ENCODE measurements around the gene RAB11FIP3. TPM values are rescaled to one million over a fixed set of nuclear protein-coding genes. Genes with fewer than 3 reads are reported as not detected.
"Not testable (repeated sequence)": the region's sequence is repeated elsewhere in the genome, so short reads cannot be mapped to it uniquely, and the experiment has no call there.

Gene RAB11FIP3
- total and polyA plus RNA-seq, 11 donors: 19.3 to 39.9 (median 31.9) TPM

DNA sequence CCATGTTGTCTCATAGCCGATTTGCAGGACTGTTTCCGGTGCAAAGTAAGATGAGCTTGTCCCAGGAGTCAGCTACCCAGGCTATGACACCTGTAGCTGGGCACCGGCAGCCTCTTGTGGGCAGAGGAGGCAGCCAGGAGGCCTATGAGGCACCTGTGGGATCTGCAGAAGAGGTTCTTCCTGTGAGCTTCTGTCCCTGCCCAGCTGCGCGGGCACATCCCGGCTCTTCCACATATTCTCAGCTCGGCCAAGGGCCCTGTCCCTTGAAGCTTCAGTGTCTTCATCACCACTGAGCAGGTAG, 80.7 kb downstream of the RAB11FIP3 start:
- no peak for ATAC-seq
- no peaks in the 10 kb centered on the region for H3K27me3 ChIP-seq
- intact Hi-C loops (cut with DNase I): no loop called here
- peaks cover 0 to 18% (median 0%) of the 10 kb centered on the region in 12 donors for H3K4me1 ChIP-seq
- 88 to 96% (median 94%) methylated on average over 7 of the region's 7 CpGs for WGBS, 4 donors
- TF ChIP-seq POLR2A (IDR thresholded peaks at IDR 0.05): no peak
- TF ChIP-seq, protein P1, sequence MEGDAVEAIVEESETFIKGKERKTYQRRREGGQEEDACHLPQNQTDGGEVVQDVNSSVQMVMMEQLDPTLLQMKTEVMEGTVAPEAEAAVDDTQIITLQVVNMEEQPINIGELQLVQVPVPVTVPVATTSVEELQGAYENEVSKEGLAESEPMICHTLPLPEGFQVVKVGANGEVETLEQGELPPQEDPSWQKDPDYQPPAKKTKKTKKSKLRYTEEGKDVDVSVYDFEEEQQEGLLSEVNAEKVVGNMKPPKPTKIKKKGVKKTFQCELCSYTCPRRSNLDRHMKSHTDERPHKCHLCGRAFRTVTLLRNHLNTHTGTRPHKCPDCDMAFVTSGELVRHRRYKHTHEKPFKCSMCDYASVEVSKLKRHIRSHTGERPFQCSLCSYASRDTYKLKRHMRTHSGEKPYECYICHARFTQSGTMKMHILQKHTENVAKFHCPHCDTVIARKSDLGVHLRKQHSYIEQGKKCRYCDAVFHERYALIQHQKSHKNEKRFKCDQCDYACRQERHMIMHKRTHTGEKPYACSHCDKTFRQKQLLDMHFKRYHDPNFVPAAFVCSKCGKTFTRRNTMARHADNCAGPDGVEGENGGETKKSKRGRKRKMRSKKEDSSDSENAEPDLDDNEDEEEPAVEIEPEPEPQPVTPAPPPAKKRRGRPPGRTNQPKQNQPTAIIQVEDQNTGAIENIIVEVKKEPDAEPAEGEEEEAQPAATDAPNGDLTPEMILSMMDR (IDR thresholded peaks at IDR 0.05): no peak
- peak in 1 of 5 donors; percentile 34 for DNase-seq
- H3K36me3 ChIP-seq: peaks cover 0 to 30% (median 15%) of the 10 kb centered on the region in 9 donors
- H3K9me3 ChIP-seq: no peaks in the 10 kb centered on the region
- H3K27ac ChIP-seq: no peak overlapping the region
- no peak overlapping the region for H3K4me3 ChIP-seq

DNA sequence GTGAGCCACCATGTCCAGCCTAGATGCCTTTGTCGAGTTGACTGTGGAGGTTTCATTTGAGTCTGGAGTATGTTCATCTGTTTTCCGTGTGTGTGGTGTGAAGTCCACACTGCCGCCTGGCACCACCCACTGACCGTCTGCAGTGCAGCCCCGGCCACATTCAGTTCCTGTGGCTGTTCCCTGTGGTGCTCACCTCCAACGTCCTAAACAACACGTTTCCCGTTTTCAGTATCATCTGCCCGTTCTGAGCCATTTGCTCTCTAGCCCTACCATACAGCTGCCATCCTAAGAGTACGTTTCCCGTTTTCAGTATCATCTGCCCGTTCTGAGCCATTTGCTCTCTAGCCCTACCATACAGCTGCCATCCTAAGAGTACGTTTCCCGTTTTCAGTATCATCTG, 82.1 kb downstream of the RAB11FIP3 start:
- H3K4me1 ChIP-seq; H3K27ac ChIP-seq; intact Hi-C loops (cut with DNase I); ATAC-seq; DNase-seq; H3K4me3 ChIP-seq; H3K27me3 ChIP-seq; H3K9me3 ChIP-seq: not testable (repeated sequence)
- H3K36me3 ChIP-seq: peaks cover 0 to 30% (median 15%) of the 10 kb centered on the region in 9 donors
- 87 to 90% (median 89%) methylated on average over 14 of the region's 14 CpGs for WGBS, 4 donors

DNA sequence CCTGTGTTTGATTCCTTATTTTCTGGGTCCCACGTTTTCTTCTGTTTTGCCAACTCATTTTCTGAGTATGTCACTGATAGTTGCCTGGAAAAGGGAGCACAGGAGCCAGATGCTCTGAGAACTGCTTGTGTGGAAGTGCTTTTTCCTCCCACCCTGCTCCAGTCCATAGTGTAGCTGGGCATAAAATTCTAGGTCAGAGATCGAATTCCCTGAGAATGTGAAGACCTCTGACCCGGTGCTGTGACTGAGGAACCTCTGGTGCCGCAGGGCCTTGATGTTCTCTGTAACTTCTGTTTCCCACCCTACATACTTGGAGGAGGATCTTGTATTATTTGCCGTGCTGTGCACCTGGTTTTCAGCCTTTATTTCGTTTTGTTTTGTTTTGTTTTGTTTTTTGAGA, 82.5 kb downstream of the RAB11FIP3 start:
- ATAC-seq: no peak
- Histone ChIP-seq H3K4me3 (no peak overlapping the region), H3K36me3 (peaks cover 0 to 30% (median 15%) of the 10 kb centered on the region in 9 donors), H3K27ac (no peak overlapping the region), H3K4me1 (peaks cover 0 to 1% (median 0%) of the 10 kb centered on the region in 12 donors), H3K9me3 (no peaks in the 10 kb centered on the region), H3K27me3 (no peaks in the 10 kb centered on the region)
- DNase-seq: no peak
- TF ChIP-seq, protein P1 (IDR thresholded peaks at IDR 0.05): no peak
- no peak for TF ChIP-seq POLR2A (IDR thresholded peaks at IDR 0.05)
- WGBS, 4 donors: 82 to 93% (median 90%) methylated on average over 6 of the region's 6 CpGs
- intact Hi-C loops (cut with DNase I): no loop called here

- 87 to 90% (median 89%) methylated on average over 18 of the region's 18 CpGs for WGBS, 4 donors
- intact Hi-C loops (cut with DNase I): no loop called here
- DNase-seq: no peak
- no peak overlapping the region for H3K4me3 ChIP-seq
- H3K9me3 ChIP-seq: no peaks in the 10 kb centered on the region
- no peaks in the 10 kb centered on the region for H3K27me3 ChIP-seq
- peaks cover 0 to 32% (median 15%) of the 10 kb centered on the region in 9 donors for H3K36me3 ChIP-seq
- TF ChIP-seq, protein P1 (IDR thresholded peaks at IDR 0.05): no peak
- no peak for TF ChIP-seq POLR2A (IDR thresholded peaks at IDR 0.05)
- no peaks in the 10 kb centered on the region for H3K4me1 ChIP-seq
- ATAC-seq: peak in 1 of 4 donors; percentile 33
- H3K27ac ChIP-seq: no peak overlapping the region
Measured at GRCh38 chr16:508884-509736, 83.7 kb downstream of the RAB11FIP3 start.

Data from heart left ventricle (tissue), 16 donors.